Measurements from ENCODE around the gene PDGFD. TPM values are rescaled to one million over a fixed set of nuclear protein-coding genes. Genes with fewer than 3 reads are reported as not detected.

PDGFD gene
- polyA plus RNA-seq, 1 donor, result 18.1 TPM

DNA sequence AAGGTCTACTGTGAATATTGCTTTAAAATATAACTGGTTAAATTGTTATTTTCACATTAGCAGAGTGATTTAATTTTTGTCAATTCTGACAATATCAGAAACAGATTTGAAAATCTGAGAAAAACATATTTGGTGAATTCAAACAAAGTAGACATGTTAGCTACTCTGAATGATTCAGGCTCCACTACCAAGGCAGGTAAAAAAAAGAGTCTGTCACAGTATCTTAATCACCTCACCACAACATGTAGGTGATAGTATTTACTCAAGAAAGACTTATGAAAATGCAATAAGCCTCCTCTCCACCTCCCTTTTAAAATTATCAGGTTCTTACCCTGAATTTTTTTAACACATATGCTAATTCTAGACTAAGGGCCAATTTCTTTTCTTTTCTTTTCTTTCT is 85.0 kb downstream of the PDGFD start:
- H3K27me3 ChIP-seq (ENCODE audit: control insufficient read depth, insufficient read depth, low read length), result no peaks in the 10 kb centered on the region
- DNase-seq, result no peak
- H3K4me3 ChIP-seq (ENCODE audit: low read length), result no peak overlapping the region
- no peaks in the 10 kb centered on the region for H3K4me1 ChIP-seq (ENCODE audit: control insufficient read depth, insufficient read depth, low read length)
- H3K9me3 ChIP-seq (ENCODE audit: control insufficient read depth, low read depth, low read length), result no peaks in the 10 kb centered on the region
- H3K27ac ChIP-seq (ENCODE audit: low read length), result no peak overlapping the region
- no peaks in the 10 kb centered on the region for H3K36me3 ChIP-seq (ENCODE audit: control insufficient read depth, insufficient read depth, low read length)

DNA sequence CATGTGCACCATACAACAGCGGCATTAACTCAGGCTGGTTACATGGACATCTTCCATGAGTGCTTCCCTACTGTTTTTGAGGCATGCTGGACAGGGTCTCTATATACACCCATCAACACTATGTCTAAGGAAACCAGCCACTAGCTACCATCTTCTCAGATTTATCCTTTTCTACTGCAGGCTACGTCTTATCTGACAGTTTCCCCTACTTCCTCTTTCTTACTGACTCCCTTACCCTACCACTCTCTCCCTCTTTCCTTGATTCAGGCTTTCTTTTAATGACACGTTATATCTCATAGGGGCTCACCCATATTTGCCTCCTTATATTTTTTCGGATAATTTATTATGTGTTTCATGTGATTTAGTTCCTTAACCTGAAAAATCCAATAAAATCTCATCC is 85.7 kb downstream of the PDGFD start:
- no peak for DNase-seq
- H3K9me3 ChIP-seq (ENCODE audit: control insufficient read depth, low read depth, low read length), result no peaks in the 10 kb centered on the region
- H3K27ac ChIP-seq (ENCODE audit: low read length), result no peak overlapping the region
- H3K36me3 ChIP-seq (ENCODE audit: control insufficient read depth, insufficient read depth, low read length), result no peaks in the 10 kb centered on the region
- WGBS (ENCODE audit: insufficient coverage, low lambda C conversion rate), result 95% methylated on average over 2 of the region's 4 CpGs
- no peaks in the 10 kb centered on the region for H3K4me1 ChIP-seq (ENCODE audit: control insufficient read depth, insufficient read depth, low read length)
- H3K4me3 ChIP-seq (ENCODE audit: low read length), result no peak overlapping the region
- no peaks in the 10 kb centered on the region for H3K27me3 ChIP-seq (ENCODE audit: control insufficient read depth, insufficient read depth, low read length)

DNA sequence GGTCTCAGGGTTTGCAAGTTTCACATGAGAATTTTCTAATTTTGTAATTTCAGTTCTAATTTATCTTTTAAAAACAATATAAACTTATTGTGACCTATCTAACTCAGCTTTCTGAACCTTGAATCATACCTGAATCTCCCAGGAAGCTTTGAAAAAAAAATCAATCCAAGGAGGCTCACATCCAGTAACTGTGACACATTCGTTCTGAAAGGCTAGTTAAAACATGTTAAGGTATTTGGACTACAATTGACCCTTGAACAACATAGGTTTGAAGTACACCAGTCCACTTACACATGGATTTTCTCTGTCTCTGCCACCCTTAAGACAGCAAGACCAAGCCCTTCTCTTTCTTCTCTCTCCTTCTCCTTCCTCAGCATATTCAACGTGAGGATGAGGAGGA is 87.5 kb downstream of the PDGFD start:
- peak; percentile 21 to 45 for DNase-seq
- H3K27me3 ChIP-seq (ENCODE audit: control insufficient read depth, insufficient read depth, low read length), result no peaks in the 10 kb centered on the region
- WGBS (ENCODE audit: insufficient coverage, low lambda C conversion rate), result 60% methylated on average over 1 of the region's 2 CpGs
- H3K4me1 ChIP-seq (ENCODE audit: control insufficient read depth, insufficient read depth, low read length), result no peaks in the 10 kb centered on the region
- H3K4me3 ChIP-seq (ENCODE audit: low read length), result no peak overlapping the region
- H3K36me3 ChIP-seq (ENCODE audit: control insufficient read depth, insufficient read depth, low read length), result no peaks in the 10 kb centered on the region
- no peaks in the 10 kb centered on the region for H3K9me3 ChIP-seq (ENCODE audit: control insufficient read depth, low read depth, low read length)
- H3K27ac ChIP-seq (ENCODE audit: low read length), result no peak overlapping the region

GRCh38 chr11:104075706-104076105 is 88.2 kb downstream of the PDGFD start:
- H3K27ac ChIP-seq (ENCODE audit: low read length), result no peak overlapping the region
- no peaks in the 10 kb centered on the region for H3K36me3 ChIP-seq (ENCODE audit: control insufficient read depth, insufficient read depth, low read length)
- no peak overlapping the region for H3K4me3 ChIP-seq (ENCODE audit: low read length)
- no peaks in the 10 kb centered on the region for H3K27me3 ChIP-seq (ENCODE audit: control insufficient read depth, insufficient read depth, low read length)
- WGBS (ENCODE audit: insufficient coverage, low lambda C conversion rate), result 100% methylated on average over 1 of the region's 4 CpGs
- no peak for DNase-seq
- no peaks in the 10 kb centered on the region for H3K4me1 ChIP-seq (ENCODE audit: control insufficient read depth, insufficient read depth, low read length)
- no peaks in the 10 kb centered on the region for H3K9me3 ChIP-seq (ENCODE audit: control insufficient read depth, low read depth, low read length)

GRCh38 chr11:104075091-104075490 is 88.9 kb downstream of the PDGFD start:
- no peaks in the 10 kb centered on the region for H3K9me3 ChIP-seq (ENCODE audit: control insufficient read depth, low read depth, low read length)
- H3K36me3 ChIP-seq (ENCODE audit: control insufficient read depth, insufficient read depth, low read length), result no peaks in the 10 kb centered on the region
- DNase-seq, result no peak
- no peaks in the 10 kb centered on the region for H3K27me3 ChIP-seq (ENCODE audit: control insufficient read depth, insufficient read depth, low read length)
- H3K4me1 ChIP-seq (ENCODE audit: control insufficient read depth, insufficient read depth, low read length), result no peaks in the 10 kb centered on the region
- no peak overlapping the region for H3K4me3 ChIP-seq (ENCODE audit: low read length)
- H3K27ac ChIP-seq (ENCODE audit: low read length), result no peak overlapping the region

GRCh38 chr11:104073950-104074705 is 89.8 kb downstream of the PDGFD start:
- H3K4me3 ChIP-seq (ENCODE audit: low read length), result no peak overlapping the region
- H3K27ac ChIP-seq (ENCODE audit: low read length), result no peak overlapping the region
- H3K9me3 ChIP-seq (ENCODE audit: control insufficient read depth, low read depth, low read length), result no peaks in the 10 kb centered on the region
- DNase-seq, result no peak
- WGBS (ENCODE audit: insufficient coverage, low lambda C conversion rate), result no CpG with 5 or more reads among the region's 3 CpGs
- H3K4me1 ChIP-seq (ENCODE audit: control insufficient read depth, insufficient read depth, low read length), result no peaks in the 10 kb centered on the region
- H3K36me3 ChIP-seq (ENCODE audit: control insufficient read depth, insufficient read depth, low read length), result no peaks in the 10 kb centered on the region
- H3K27me3 ChIP-seq (ENCODE audit: control insufficient read depth, insufficient read depth, low read length), result no peaks in the 10 kb centered on the region

DNA sequence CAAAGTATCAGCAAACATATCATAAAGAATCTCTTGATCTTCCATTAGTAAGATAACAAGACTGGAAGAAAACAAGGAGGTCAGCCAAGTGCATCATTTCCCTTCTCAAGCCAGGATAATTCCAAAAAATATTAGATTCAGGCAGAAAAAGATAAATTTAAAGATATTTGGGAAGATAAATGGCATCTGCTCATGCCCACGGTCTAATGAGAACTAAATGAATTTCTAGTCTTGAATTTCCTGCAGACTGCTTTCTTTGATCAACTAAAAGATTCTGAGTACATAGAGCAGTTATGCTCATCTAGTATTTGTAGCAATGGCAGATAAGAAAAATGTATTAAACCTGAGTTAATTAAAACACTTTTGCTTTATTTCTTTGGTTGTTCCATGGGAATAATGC is 96.4 kb downstream of the PDGFD start:
- no peak for DNase-seq
- WGBS (ENCODE audit: insufficient coverage, low lambda C conversion rate), result 86% methylated on average over 1 of the region's 1 CpG
- no peaks in the 10 kb centered on the region for H3K4me1 ChIP-seq (ENCODE audit: control insufficient read depth, insufficient read depth, low read length)
- no peaks in the 10 kb centered on the region for H3K9me3 ChIP-seq (ENCODE audit: control insufficient read depth, low read depth, low read length)
- H3K4me3 ChIP-seq (ENCODE audit: low read length), result no peak overlapping the region
- no peaks in the 10 kb centered on the region for H3K36me3 ChIP-seq (ENCODE audit: control insufficient read depth, insufficient read depth, low read length)
- no peaks in the 10 kb centered on the region for H3K27me3 ChIP-seq (ENCODE audit: control insufficient read depth, insufficient read depth, low read length)
- H3K27ac ChIP-seq (ENCODE audit: low read length), result no peak overlapping the region

DNA sequence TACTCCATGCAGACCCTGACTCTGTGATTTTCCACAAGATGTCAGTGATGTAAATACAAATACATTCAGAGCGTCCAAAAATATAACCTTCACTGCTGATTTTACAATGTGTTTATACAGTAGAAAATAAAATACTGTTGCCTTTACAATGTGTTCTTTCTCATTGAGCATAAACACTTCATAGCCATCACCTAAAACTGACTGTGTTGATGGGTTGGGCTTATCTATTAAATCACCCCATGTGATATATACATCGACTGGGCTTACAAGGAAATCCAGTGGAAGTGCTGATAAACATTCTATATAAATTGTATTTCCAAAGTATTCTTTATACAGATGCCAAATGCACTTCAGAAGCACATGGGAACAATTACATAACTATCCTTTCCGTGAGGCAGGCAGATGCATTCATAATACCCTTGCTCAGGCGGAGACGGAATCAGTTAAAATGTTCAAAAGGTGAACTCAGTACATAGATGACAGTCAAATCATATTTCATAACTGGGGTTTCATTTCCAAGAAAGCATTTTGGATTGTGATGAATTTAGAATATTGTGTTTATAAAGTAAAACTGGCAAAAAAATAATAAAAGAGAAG is 99.8 kb downstream of the PDGFD start:
- no peaks in the 10 kb centered on the region for H3K4me1 ChIP-seq (ENCODE audit: control insufficient read depth, insufficient read depth, low read length)
- no peak overlapping the region for H3K4me3 ChIP-seq (ENCODE audit: low read length)
- H3K27me3 ChIP-seq (ENCODE audit: control insufficient read depth, insufficient read depth, low read length), result no peaks in the 10 kb centered on the region
- no peaks in the 10 kb centered on the region for H3K36me3 ChIP-seq (ENCODE audit: control insufficient read depth, insufficient read depth, low read length)
- no peak overlapping the region for H3K27ac ChIP-seq (ENCODE audit: low read length)
- 86% methylated on average over 3 of the region's 5 CpGs for WGBS (ENCODE audit: insufficient coverage, low lambda C conversion rate)
- DNase-seq, result no peak
- no peaks in the 10 kb centered on the region for H3K9me3 ChIP-seq (ENCODE audit: control insufficient read depth, low read depth, low read length)

DNA sequence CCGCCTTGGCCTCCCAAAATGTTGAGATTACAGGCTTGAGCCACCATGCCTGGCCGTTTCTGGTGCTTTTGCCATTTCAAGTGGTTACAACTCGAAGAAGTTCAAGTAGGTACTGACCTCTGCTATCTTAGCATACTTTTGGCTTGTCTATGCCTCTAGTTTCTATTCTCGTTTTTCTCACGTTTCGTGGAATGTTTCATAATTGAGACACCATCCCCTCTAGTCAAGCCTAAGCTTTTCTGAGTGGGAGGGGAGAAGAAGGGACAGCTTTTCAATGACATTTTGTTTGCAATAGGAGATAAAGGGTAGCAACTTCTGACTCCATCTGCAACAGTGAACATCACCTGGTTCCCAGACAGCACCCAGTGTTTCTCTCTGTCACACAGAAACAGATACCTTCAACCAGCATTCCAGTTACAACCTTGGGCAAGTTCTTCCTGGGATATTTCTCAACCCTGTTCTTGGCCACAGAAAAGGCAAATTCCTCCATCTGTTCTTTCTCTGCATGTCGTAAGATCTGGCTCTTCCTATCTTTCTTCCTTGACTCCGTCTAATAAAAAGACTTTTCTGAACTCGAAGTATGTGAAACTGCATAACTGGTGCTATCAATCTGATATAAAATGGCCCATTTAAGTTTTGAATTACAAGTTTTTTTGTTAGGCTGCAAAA is 102.0 kb downstream of the PDGFD start:
- DNase-seq, result no peak
- Histone ChIP-seq H3K4me3 (ENCODE audit: low read length) (no peak overlapping the region), H3K27ac (ENCODE audit: low read length) (no peak overlapping the region), H3K9me3 (ENCODE audit: control insufficient read depth, low read depth, low read length) (no peaks in the 10 kb centered on the region), H3K36me3 (ENCODE audit: control insufficient read depth, insufficient read depth, low read length) (no peaks in the 10 kb centered on the region), H3K27me3 (ENCODE audit: control insufficient read depth, insufficient read depth, low read length) (no peaks in the 10 kb centered on the region), H3K4me1 (ENCODE audit: control insufficient read depth, insufficient read depth, low read length) (no peaks in the 10 kb centered on the region)
- WGBS (ENCODE audit: insufficient coverage, low lambda C conversion rate), result 100% methylated on average over 3 of the region's 9 CpGs

- Histone ChIP-seq H3K4me1 (ENCODE audit: control insufficient read depth, insufficient read depth, low read length) (no peaks in the 10 kb centered on the region), H3K4me3 (ENCODE audit: low read length) (no peak overlapping the region), H3K9me3 (ENCODE audit: control insufficient read depth, low read depth, low read length) (no peaks in the 10 kb centered on the region), H3K27ac (ENCODE audit: low read length) (no peak overlapping the region), H3K27me3 (ENCODE audit: control insufficient read depth, insufficient read depth, low read length) (no peaks in the 10 kb centered on the region), H3K36me3 (ENCODE audit: control insufficient read depth, insufficient read depth, low read length) (no peaks in the 10 kb centered on the region)
- DNase-seq, result no peak
- 80% methylated on average over 1 of the region's 1 CpG for WGBS (ENCODE audit: insufficient coverage, low lambda C conversion rate)
Observed at GRCh38 chr11:104060820-104061219, 103.1 kb downstream of the PDGFD start.

Data from large intestine (tissue), 3 donors.